A549 (cell line): ENCODE results near the gene KRTDAP. TPM values are rescaled to one million over a fixed set of nuclear protein-coding genes. Genes with fewer than 3 reads are reported as not detected.

ENCODE experiments used
- ATAC-seq, 2 experiments: fragments of 200-7000 bp in 1 of 2; fragments of >200 bp in 1 of 2; cut with Nextera tagmentation in 1 of 2; cut with Tn5 transposase in 1 of 2; 3 replicates each; pipeline versions ENCODE4 v1.8.0 to v1.9.1; 2018 to 2020; ENCODE audit warnings: mild to moderate bottlenecking in 1 of 2, moderate library complexity in 1 of 2
- CTCF ChIA-PET: fragments of 300-600 bp; sonication (Branson Sonifier 250); formaldehyde crosslinking; extraction: SDS; loops from one replicate; lab custom pipeline; 2021; ENCODE audit warnings: antibody characterized with exemption, inconsistent platforms; lab: Yijun Ruan, JAX
- POLR2A ChIA-PET: fragments of 350-600 bp; formaldehyde crosslinking; extraction: SDS; loops from one replicate; lab custom pipeline; 2021; ENCODE audit warnings: antibody characterized with exemption, inconsistent platforms; lab: Yijun Ruan, JAX
- DNase-seq, 2 experiments: peaks; one replicate each; pipeline versions ENCODE4 v3.0.0 to v3.0.0-alpha.2; 2011 to 2016; ENCODE audit warnings: low read depth in 1 of 2, low spot score in 1 of 2
- FAIRE-seq: peaks from 2 replicates; lab custom pipeline; 2011; peaks lifted over from hg19 to GRCh38; lab: Jason Lieb, UNC
- H3K27ac ChIP-seq, 2 experiments: fragments of >200 bp; sonication (Bioruptor Twin); formaldehyde crosslinking; 3 replicates each; pipeline ENCODE4 v1.5.1; 2016 to 2017
- H3K4me1 ChIP-seq: fragments of >200 bp; sonication (Bioruptor Twin); formaldehyde crosslinking; 3 replicates; pipeline ENCODE4 v1.6.1; 2016
- H3K4me2 ChIP-seq: fragments of >200 bp; sonication (Bioruptor Twin); formaldehyde crosslinking; 3 replicates; pipeline ENCODE4 v1.6.1; 2016
- H3K4me3 ChIP-seq: fragments of >200 bp; sonication (Bioruptor Twin); formaldehyde crosslinking; 3 replicates; pipeline ENCODE4 v1.5.1; 2016
- H3K9me3 ChIP-seq: fragments of >200 bp; sonication (Bioruptor Twin); formaldehyde crosslinking; 3 replicates; pipeline ENCODE4 v1.6.1; 2016
- ATOH8 ChIP-seq: fragments of 250-450 bp; sonication (Bioruptor Pico); IDR thresholded peaks from 2 replicates; pipeline ENCODE4 v1.5.0; 2020; ENCODE audit warnings: low read depth, mild to moderate bottlenecking, moderate library complexity
- BHLHE40 ChIP-seq: IDR thresholded peaks from 2 replicates; pipeline ENCODE4 v1.6.1; 2012; ENCODE audit warnings: low read depth, low read length, inconsistent platforms
- CHD2 ChIP-seq: fragments of 150-350 bp; IDR thresholded peaks from 2 replicates; pipeline ENCODE4 v1.6.1; 2014; ENCODE audit warnings: low read length; ENCODE audit not compliant: partially characterized antibody
- CTCF ChIP-seq: fragments of >200 bp; sonication (Bioruptor Twin); formaldehyde crosslinking; IDR thresholded peaks from 3 replicates; pipeline ENCODE4 v1.5.1; 2016
- EHMT2 ChIP-seq: fragments of 200-600 bp; sonication (generic); IDR thresholded peaks from 2 replicates; pipeline ENCODE4 v1.6.1; 2016; ENCODE audit warnings: antibody characterized with exemption, low read depth, mild to moderate bottlenecking, moderate library complexity
- FOSL2 ChIP-seq, 2 experiments: fragments of 450-650 bp in 1 of 2; fragments of >200 bp in 1 of 2; sonication (Bioruptor Twin) in 1 of 2; formaldehyde crosslinking; IDR thresholded peaks; 2 replicates each; pipeline versions ENCODE4 v1.5.0 to v1.6.1; 2016 to 2020; ENCODE audit warnings: mild to moderate bottlenecking in 1 of 2, moderate library complexity in 1 of 2
- HDAC2 ChIP-seq: fragments of 200-600 bp; sonication (generic); IDR thresholded peaks from 2 replicates; pipeline ENCODE4 v1.6.1; 2016
- HMGXB4 ChIP-seq: fragments of 250-450 bp; sonication (Bioruptor Pico); IDR thresholded peaks from 2 replicates; pipeline ENCODE4 v1.5.0; 2021; ENCODE audit warnings: mild to moderate bottlenecking, moderate library complexity, borderline replicate concordance
- HOXB13 ChIP-seq: fragments of 250-450 bp; sonication (Bioruptor Pico); IDR thresholded peaks from 2 replicates; pipeline ENCODE4 v1.5.0; 2020; ENCODE audit warnings: low read depth, mild to moderate bottlenecking, moderate library complexity
- JUN ChIP-seq, 2 experiments: fragments of >200 bp; sonication (Bioruptor Twin); formaldehyde crosslinking; IDR thresholded peaks; 2 replicates in 1 of 2; 3 replicates in 1 of 2; pipeline ENCODE4 v1.6.1; 2016 to 2017
- KDM1A ChIP-seq: fragments of 200-600 bp; sonication (generic); IDR thresholded peaks from 2 replicates; pipeline ENCODE4 v1.6.1; 2016; ENCODE audit warnings: low read depth, mild to moderate bottlenecking
- NFE2L2 ChIP-seq: fragments of 150-350 bp; conservative IDR thresholded peaks from 2 replicates; pipeline ENCODE4 v1.6.1; 2014; ENCODE audit warnings: low read length
- NPAS2 ChIP-seq: fragments of 250-450 bp; sonication (Bioruptor Pico); IDR thresholded peaks from 2 replicates; pipeline ENCODE4 v1.8.0; 2022; ENCODE audit warnings: mild to moderate bottlenecking, moderate library complexity, borderline replicate concordance
- RAD21 ChIP-seq, 2 experiments: fragments of >200 bp in 1 of 2; sonication (Bioruptor Twin) in 1 of 2; formaldehyde crosslinking in 1 of 2; IDR thresholded peaks in 1 of 2; conservative IDR thresholded peaks in 1 of 2; 2 replicates in 1 of 2; 3 replicates in 1 of 2; pipeline ENCODE4 v1.6.1; 2012 to 2018; ENCODE audit warnings: inconsistent platforms in 1 of 2
- SREBF2 ChIP-seq: fragments of 450-650 bp; IDR thresholded peaks from 2 replicates; pipeline ENCODE4 v1.6.1; 2014; ENCODE audit warnings: mild to moderate bottlenecking, moderate library complexity
- ZC3H11A ChIP-seq: fragments of 450-650 bp; IDR thresholded peaks from 2 replicates; pipeline ENCODE4 v1.6.1; 2014; ENCODE audit warnings: antibody characterized with exemption, mild to moderate bottlenecking
- ZFP36 ChIP-seq: fragments of 450-650 bp; IDR thresholded peaks from 2 replicates; pipeline ENCODE4 v1.6.1; 2014; ENCODE audit warnings: borderline replicate concordance; ENCODE audit not compliant: partially characterized antibody
- WGBS: methylation state at CpG from one replicate; pipeline ENCODE4 v1.1.6; 2017; ENCODE audit errors: missing lambda C conversion rate; 5-methylcytosine and 5-hydroxymethylcytosine counted together
- polyA plus RNA-seq, 4 experiments: library from polyadenylated mRNA; depleted of rRNA in 3 of 4; stranded (reverse); fragments of >200 nt; fragmentation: RNase III in 1 of 4; extraction: RNeasy Plus Mini Kit Qiagen cat#74134 plus additional on column Dnase treatment in 1 of 4; gene quantifications; 2 replicates in 3 of 4; 3 replicates in 1 of 4; pipeline ENCODE4 v1.2.3, GENCODE V29; 2011 to 2017
- TF ChIP-seq, protein P1 (sequence below): fragments of 200-600 bp; sonication (generic); IDR thresholded peaks from 2 replicates; pipeline ENCODE4 v1.6.1; 2016; ENCODE audit warnings: antibody characterized with exemption, mild to moderate bottlenecking, moderate library complexity
- TF ChIP-seq, protein P2 (sequence below): fragments of >200 bp; sonication (Bioruptor Twin); formaldehyde crosslinking; IDR thresholded peaks from 2 replicates; pipeline ENCODE4 v1.6.1; 2016

Gene KRTDAP
- polyA plus RNA-seq, 2 of the 4 experiments (the other 2 are of a cell fraction): not detected

DNA sequence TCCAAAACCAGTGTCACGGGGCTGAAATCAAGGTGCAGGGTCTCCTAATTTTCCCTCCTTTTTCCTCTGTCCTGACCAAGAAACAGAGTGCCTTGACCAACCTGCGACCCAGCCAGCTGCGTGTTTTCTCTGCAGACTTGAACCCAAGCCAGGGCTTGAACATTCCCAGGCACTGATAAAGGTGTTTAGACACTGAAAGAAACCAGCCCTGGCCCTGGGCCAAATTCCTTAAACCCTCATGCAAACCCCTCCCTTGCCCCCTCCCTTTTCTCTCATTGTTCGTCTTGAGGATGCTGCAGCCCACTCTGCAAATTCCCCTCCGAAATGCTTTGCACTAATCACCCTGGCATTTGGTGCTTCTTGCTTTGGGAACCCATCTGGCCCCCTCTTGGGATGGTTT lies 51.7 kb downstream of the KRTDAP start:
- no peak for FAIRE-seq
- TF ChIP-seq, protein P1, sequence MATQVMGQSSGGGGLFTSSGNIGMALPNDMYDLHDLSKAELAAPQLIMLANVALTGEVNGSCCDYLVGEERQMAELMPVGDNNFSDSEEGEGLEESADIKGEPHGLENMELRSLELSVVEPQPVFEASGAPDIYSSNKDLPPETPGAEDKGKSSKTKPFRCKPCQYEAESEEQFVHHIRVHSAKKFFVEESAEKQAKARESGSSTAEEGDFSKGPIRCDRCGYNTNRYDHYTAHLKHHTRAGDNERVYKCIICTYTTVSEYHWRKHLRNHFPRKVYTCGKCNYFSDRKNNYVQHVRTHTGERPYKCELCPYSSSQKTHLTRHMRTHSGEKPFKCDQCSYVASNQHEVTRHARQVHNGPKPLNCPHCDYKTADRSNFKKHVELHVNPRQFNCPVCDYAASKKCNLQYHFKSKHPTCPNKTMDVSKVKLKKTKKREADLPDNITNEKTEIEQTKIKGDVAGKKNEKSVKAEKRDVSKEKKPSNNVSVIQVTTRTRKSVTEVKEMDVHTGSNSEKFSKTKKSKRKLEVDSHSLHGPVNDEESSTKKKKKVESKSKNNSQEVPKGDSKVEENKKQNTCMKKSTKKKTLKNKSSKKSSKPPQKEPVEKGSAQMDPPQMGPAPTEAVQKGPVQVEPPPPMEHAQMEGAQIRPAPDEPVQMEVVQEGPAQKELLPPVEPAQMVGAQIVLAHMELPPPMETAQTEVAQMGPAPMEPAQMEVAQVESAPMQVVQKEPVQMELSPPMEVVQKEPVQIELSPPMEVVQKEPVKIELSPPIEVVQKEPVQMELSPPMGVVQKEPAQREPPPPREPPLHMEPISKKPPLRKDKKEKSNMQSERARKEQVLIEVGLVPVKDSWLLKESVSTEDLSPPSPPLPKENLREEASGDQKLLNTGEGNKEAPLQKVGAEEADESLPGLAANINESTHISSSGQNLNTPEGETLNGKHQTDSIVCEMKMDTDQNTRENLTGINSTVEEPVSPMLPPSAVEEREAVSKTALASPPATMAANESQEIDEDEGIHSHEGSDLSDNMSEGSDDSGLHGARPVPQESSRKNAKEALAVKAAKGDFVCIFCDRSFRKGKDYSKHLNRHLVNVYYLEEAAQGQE: no peak
- TF ChIP-seq HMGXB4: no peak
- no peak for TF ChIP-seq SREBF2
- no peak for TF ChIP-seq HOXB13 (CRISPR knock-in tag)
- TF ChIP-seq CHD2: no peak
- no peak for TF ChIP-seq BHLHE40
- TF ChIP-seq ZFP36: no peak
- TF ChIP-seq ATOH8 (CRISPR knock-in tag): no peak
- no peak for TF ChIP-seq HDAC2
- no peak for TF ChIP-seq ZC3H11A
- no peak for TF ChIP-seq EHMT2
- TF ChIP-seq, protein P2, sequence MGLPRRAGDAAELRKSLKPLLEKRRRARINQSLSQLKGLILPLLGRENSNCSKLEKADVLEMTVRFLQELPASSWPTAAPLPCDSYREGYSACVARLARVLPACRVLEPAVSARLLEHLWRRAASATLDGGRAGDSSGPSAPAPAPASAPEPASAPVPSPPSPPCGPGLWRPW: no peak
- no peak for TF ChIP-seq NPAS2 (CRISPR knock-in tag)
- TF ChIP-seq NFE2L2: no peak
- TF ChIP-seq CTCF: no peak
- TF ChIP-seq RAD21 (conservative IDR thresholded peaks at IDR 0.05 in 1 of 2, IDR thresholded peaks at IDR 0.05 in 1 of 2): no peak
- TF ChIP-seq KDM1A: no peak
- no peak for TF ChIP-seq JUN (IDR thresholded peaks at IDR 0.05)
- no peak for TF ChIP-seq FOSL2 (IDR thresholded peaks at IDR 0.05)
- no peak for TF ChIP-seq FOSL2 (CRISPR knock-in tag; IDR thresholded peaks at IDR 0.05)
- TF ChIP-seq, all 56 proteins: peak for 0
- ChIA-PET CTCF (interaction anchor here (0.6 to 2.9 kb wide), 8 partner anchors 9 to 295 kb away, joined by 3 to 13 read pairs (median 4); no protein-coding TSS in a partner anchor), POLR2A (no interaction called here)
- Histone ChIP-seq H3K9me3 (no peaks in the 10 kb centered on the region), H3K4me1 (peaks cover 16% of the 10 kb centered on the region), H3K4me2 (no peak overlapping the region), H3K4me3 (no peak overlapping the region), H3K27ac (no peak overlapping the region)
- 64% methylated on average over 5 of the region's 5 CpGs for WGBS
- DNase-seq (no peak), ATAC-seq (no peak)
